Measurements from ENCODE around the gene SFXN2. TPM values are rescaled to one million over a fixed set of nuclear protein-coding genes. Genes with fewer than 3 reads are reported as not detected.

SFXN2 gene
- polyA plus RNA-seq, 1 of the 3 experiments (the other 2 are of a cell fraction), result 10.2 TPM

- WGBS (ENCODE audit: low lambda C conversion rate), result 1% methylated on average over 36 of the region's 37 CpGs
- no peaks in the 10 kb centered on the region for H3K9me2 ChIP-seq
- H4K20me1 ChIP-seq (ENCODE audit: insufficient read depth), result peaks cover 10% of the 10 kb centered on the region
- peak within 1 kb of the TSS; percentile 95 for H3K4me2 ChIP-seq
- peak within 1 kb of the TSS; percentile 84 for H3K9ac ChIP-seq
- H3K4me1 ChIP-seq (ENCODE audit: control insufficient read depth in 1 of 2, insufficient read depth in 2 of 2, low read depth in 1 of 2, low read length in 1 of 2), result peaks cover 9 to 12% of the 10 kb centered on the region in 2 experiments; a peak in 1 of 4 replicates
- peaks cover 7% of the 10 kb centered on the region for H3F3A ChIP-seq (replicated peaks; ENCODE audit: insufficient read depth)
- DNase-seq, result peak; percentile 91
- TF ChIP-seq MXI1 (IDR thresholded peaks at IDR 0.05; ENCODE audit: low read depth, low read length) (peak; percentile 98), JUND (IDR thresholded peaks at IDR 0.05) (no peak), YY1 (IDR thresholded peaks at IDR 0.05; ENCODE audit: low read depth) (peak; percentile 99), TAF1 (IDR thresholded peaks at IDR 0.05; ENCODE audit: borderline replicate concordance, low read depth, low read length) (peak; percentile 19; the same call in 1 of the 2 replicates), GABPA (IDR thresholded peaks at IDR 0.05; ENCODE audit: low read depth) (peak; percentile 84), EP300 (IDR thresholded peaks at IDR 0.05; ENCODE audit: borderline replicate concordance in 1 of 2, low read depth in 1 of 2, low read length in 1 of 2) (no peak; a peak in 1 of 4 replicates), NRF1 (IDR thresholded peaks at IDR 0.05; ENCODE audit: low read depth, low read length) (0 out of 2 replicates have a peak, but pooled peaks have one; percentile 35), RXRA (IDR thresholded peaks at IDR 0.05; ENCODE audit: borderline replicate concordance, low read depth) (no peak), CHD2 (IDR thresholded peaks at IDR 0.05; ENCODE audit: low read length, partially characterized antibody) (peak; percentile 96), NFIC (IDR thresholded peaks at IDR 0.05; ENCODE audit: borderline replicate concordance) (no peak), RCOR1 (IDR thresholded peaks at IDR 0.05; ENCODE audit: low read length) (no peak), FOSL2 (IDR thresholded peaks at IDR 0.05; ENCODE audit: borderline replicate concordance, low read depth) (no peak), MAX (IDR thresholded peaks at IDR 0.05; ENCODE audit: low read depth) (0 out of 2 replicates have a peak, but pooled peaks have one; percentile 20), PBX3 (IDR thresholded peaks at IDR 0.05) (peak; percentile 99), TCF12 (IDR thresholded peaks at IDR 0.05) (no peak), ELF1 (IDR thresholded peaks at IDR 0.05) (peak; percentile 100), IRF3 (IDR thresholded peaks at IDR 0.05; ENCODE audit: low read depth, low read length) (peak; percentile 69), RFX5 (IDR thresholded peaks at IDR 0.05; ENCODE audit: low read length) (no peak), USF1 (IDR thresholded peaks at IDR 0.05; ENCODE audit: borderline replicate concordance, low read depth) (no peak), MEF2A (IDR thresholded peaks at IDR 0.05; ENCODE audit: borderline replicate concordance, low read depth) (no peak), RAD21 (IDR thresholded peaks at IDR 0.05; ENCODE audit: low read length) (no peak), TEAD4 (IDR thresholded peaks at IDR 0.05; ENCODE audit: borderline replicate concordance, insufficient read depth) (no peak), CTCF (IDR thresholded peaks at IDR 0.05) (no peak), ZBTB33 (IDR thresholded peaks at IDR 0.05; ENCODE audit: borderline replicate concordance, low read depth) (peak; percentile 78; the same call in 1 of the 2 replicates)
- no peaks in the 10 kb centered on the region for H3K27me3 ChIP-seq (ENCODE audit: insufficient read depth)
- H3K9me3 ChIP-seq, result no peaks in the 10 kb centered on the region
- peak within 1 kb of the TSS; percentile 98 for H2AFZ ChIP-seq (ENCODE audit: low read depth)
- no peaks in the 10 kb centered on the region for H3K36me3 ChIP-seq (replicated peaks in 1 of 2; ENCODE audit: control insufficient read depth in 1 of 2, insufficient read depth in 2 of 2, low read length in 1 of 2)
- CTCF ChIA-PET, result interaction anchor here (1.0 to 2.5 kb wide), 4 partner anchors 10 to 448 kb away, joined by 3 to 5 read pairs (median 4); no protein-coding TSS in a partner anchor
- peak within 1 kb of the TSS; percentile 48 to 68; a peak in 2 of 4 replicates for H3K27ac ChIP-seq (ENCODE audit: low read depth in 2 of 2, low read length in 1 of 2)
- peak within 1 kb of the TSS; percentile 85 to 90 for H3K4me3 ChIP-seq (ENCODE audit: low read depth in 2 of 2, low read length in 1 of 2)
- POLR2A ChIA-PET, result interaction anchor here (0.6 to 1.5 kb wide), 5 partner anchors 9 to 494 kb away, joined by 3 to 4 read pairs (median 3); no protein-coding TSS in a partner anchor
- peaks cover 50% of the 10 kb centered on the region for H3K79me2 ChIP-seq (ENCODE audit: insufficient read depth)
Measured at GRCh38 chr10:102743588-102744373, 29.3 kb downstream of the SFXN2 start, which contains the start of gene WBP1L. Gene WBP1L, plus strand, starts transcription at chr10:102743948. Its CDS starts 106 bp downstream, at chr10:102744054.
